Measurements from ENCODE around the gene TBCD.

- TF ChIP-seq TAF1 (IDR thresholded peaks at IDR 0.05; ENCODE audit: low read depth) (no peak), CTCF (IDR thresholded peaks at IDR 0.05; ENCODE audit: poor library complexity, severe bottlenecking) (no peak), RAD21 (conservative IDR thresholded peaks at IDR 0.05) (no peak), REST (IDR thresholded peaks at IDR 0.05; ENCODE audit: borderline replicate concordance) (no peak), EZH2 (IDR thresholded peaks at IDR 0.05; ENCODE audit: borderline replicate concordance, insufficient read depth, low read length, poor library complexity, severe bottlenecking) (no peak), POLR2AphosphoS5 (IDR thresholded peaks at IDR 0.05) (no peak)
These were observed 176.1 kb downstream of the TBCD start for GRCh38 chr17:82927661-82928601.

Measured in neural cell (in vitro differentiated cells).